Mucosa of descending colon (tissue), 3 donors: Measurements from ENCODE around the gene ZCCHC8. TPM values are rescaled to one million over a fixed set of nuclear protein-coding genes. Genes with fewer than 3 reads are reported as not detected.

Source experiments
- ATAC-seq: fragments of 200-7000 bp; cut with Tn5 transposase; one replicate; pipeline ENCODE4 v1.9.1; 2020; ENCODE audit warnings: mild to moderate bottlenecking, moderate library complexity
- DNase-seq, 3 donors: peaks; one replicate each; pipeline ENCODE4 v3.0.0-alpha.2; 2020
- H3K36me3 ChIP-seq: fragments of 200-600 bp; one replicate; pipeline ENCODE4 v1.8.0; 2021; ENCODE audit warnings: low read depth, mild to moderate bottlenecking
- H3K4me1 ChIP-seq: fragments of 200-600 bp; one replicate; pipeline ENCODE4 v1.8.0; 2021; ENCODE audit warnings: low read depth, mild to moderate bottlenecking
- H3K4me3 ChIP-seq: fragments of 200-600 bp; one replicate; pipeline ENCODE4 v1.8.0; 2021; ENCODE audit warnings: mild to moderate bottlenecking
- H3K9me3 ChIP-seq: fragments of 200-600 bp; one replicate; pipeline ENCODE4 v1.8.0; 2021; ENCODE audit warnings: mild to moderate bottlenecking
- intact Hi-C, 2 donors: fragments of 100-400 bp; cut with DNase I in 1 of 2; cut with micrococcal nuclease in 1 of 2; formaldehyde crosslinking; loops; one replicate each; pipeline versions ENCODE4 v1.11.0 to v1.11.1; 2022; cut with DNase I, micrococcal nuclease
- total RNA-seq, 3 donors: library from RNA; stranded (reverse); fragmentation: NEBNext Ultra II Directional in 2 of 3; extraction: Animal tissue kit (Norgen Biotek cat#: 25700) in 2 of 3; gene quantifications; one replicate each; pipeline versions ENCODE4 v1.2.1 to v1.2.4, GENCODE V29; 2021 to 2023
- TF ChIP-seq, protein P1 (sequence below): fragments of 200-600 bp; IDR thresholded peaks from one replicate; pipeline ENCODE4 v1.8.0; 2022; ENCODE audit warnings: antibody characterized with exemption, mild to moderate bottlenecking
- donor health status: DM: no; HTN: no; CAD: no; lungs with moderate emphysema.
- donor health status: DM: no; HTN: no; CAD: no.
- donor health status: DM: no; HTN: yes; CAD: no.

The ZCCHC8 gene
- total RNA-seq, 3 donors from 2014 or later, result 19.8 to 24.8 (median 23.1) TPM

GRCh38 chr12:122508163-122508562 is 7.4 kb upstream of the ZCCHC8 start:
- TF ChIP-seq, protein P1, sequence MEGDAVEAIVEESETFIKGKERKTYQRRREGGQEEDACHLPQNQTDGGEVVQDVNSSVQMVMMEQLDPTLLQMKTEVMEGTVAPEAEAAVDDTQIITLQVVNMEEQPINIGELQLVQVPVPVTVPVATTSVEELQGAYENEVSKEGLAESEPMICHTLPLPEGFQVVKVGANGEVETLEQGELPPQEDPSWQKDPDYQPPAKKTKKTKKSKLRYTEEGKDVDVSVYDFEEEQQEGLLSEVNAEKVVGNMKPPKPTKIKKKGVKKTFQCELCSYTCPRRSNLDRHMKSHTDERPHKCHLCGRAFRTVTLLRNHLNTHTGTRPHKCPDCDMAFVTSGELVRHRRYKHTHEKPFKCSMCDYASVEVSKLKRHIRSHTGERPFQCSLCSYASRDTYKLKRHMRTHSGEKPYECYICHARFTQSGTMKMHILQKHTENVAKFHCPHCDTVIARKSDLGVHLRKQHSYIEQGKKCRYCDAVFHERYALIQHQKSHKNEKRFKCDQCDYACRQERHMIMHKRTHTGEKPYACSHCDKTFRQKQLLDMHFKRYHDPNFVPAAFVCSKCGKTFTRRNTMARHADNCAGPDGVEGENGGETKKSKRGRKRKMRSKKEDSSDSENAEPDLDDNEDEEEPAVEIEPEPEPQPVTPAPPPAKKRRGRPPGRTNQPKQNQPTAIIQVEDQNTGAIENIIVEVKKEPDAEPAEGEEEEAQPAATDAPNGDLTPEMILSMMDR, result no peak
- Histone ChIP-seq H3K9me3 (no peaks in the 10 kb centered on the region), H3K4me1 (no peaks in the 10 kb centered on the region), H3K36me3 (peaks cover 34% of the 10 kb centered on the region), H3K4me3 (no peak overlapping the region)
- no peak for ATAC-seq
- DNase-seq, result no peak
- intact Hi-C loops, result no loop called here

- Histone ChIP-seq H3K9me3 (no peaks in the 10 kb centered on the region), H3K4me1 (no peaks in the 10 kb centered on the region), H3K36me3 (peaks cover 34% of the 10 kb centered on the region), H3K4me3 (no peak overlapping the region)
- DNase-seq (no peak), ATAC-seq (no peak)
- intact Hi-C loops, result no loop called here
- TF ChIP-seq, protein P1, result no peak
Measured at GRCh38 chr12:122506393-122506938, 5.7 kb upstream of the ZCCHC8 start.

GRCh38 chr12:122505419-122506051 is 4.8 kb upstream of the ZCCHC8 start:
- H3K4me1 ChIP-seq, result no peaks in the 10 kb centered on the region
- intact Hi-C loops, result no loop called here
- TF ChIP-seq, protein P1, result no peak
- H3K9me3 ChIP-seq, result no peaks in the 10 kb centered on the region
- ATAC-seq, result no peak
- peaks cover 26% of the 10 kb centered on the region for H3K36me3 ChIP-seq
- no peak overlapping the region for H3K4me3 ChIP-seq
- DNase-seq, result no peak

GRCh38 chr12:122503783-122504590 is 3.3 kb upstream of the ZCCHC8 start:
- TF ChIP-seq, protein P1, result no peak
- intact Hi-C loops, result no loop called here
- H3K4me1 ChIP-seq, result peaks cover 6% of the 10 kb centered on the region
- H3K4me3 ChIP-seq, result no peak overlapping the region
- peaks cover 22% of the 10 kb centered on the region for H3K36me3 ChIP-seq
- DNase-seq (no peak), ATAC-seq (no peak)
- no peaks in the 10 kb centered on the region for H3K9me3 ChIP-seq

DNA sequence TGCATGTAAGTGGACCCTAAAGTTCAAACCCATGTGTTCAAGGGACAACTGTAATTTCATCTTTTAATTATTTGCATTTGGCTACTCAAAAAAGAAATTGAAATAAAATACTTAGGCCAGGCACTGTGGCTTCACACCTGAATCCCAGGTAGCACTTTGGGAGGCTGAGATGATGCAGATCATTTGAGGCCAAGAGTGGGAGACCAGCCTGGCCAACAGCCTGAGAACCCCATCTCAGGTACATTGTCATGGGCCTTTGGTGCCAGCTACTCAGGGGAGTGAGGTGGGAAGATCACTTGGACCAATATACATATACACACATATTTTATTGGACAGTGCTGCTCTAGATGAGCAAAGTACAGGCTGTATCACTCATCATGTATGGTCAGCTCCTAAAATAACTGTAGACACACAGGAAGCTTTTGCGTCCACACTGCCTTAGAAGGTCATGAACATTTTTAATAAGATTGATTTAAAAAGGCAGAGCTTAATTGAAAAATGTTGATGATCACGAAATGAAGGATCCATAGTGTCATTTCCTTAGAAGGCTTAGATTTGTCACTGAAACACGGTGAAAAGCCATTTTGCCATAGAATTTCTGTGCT is 2.5 kb upstream of the ZCCHC8 start:
- no peak for ATAC-seq
- H3K36me3 ChIP-seq, result peaks cover 22% of the 10 kb centered on the region
- H3K4me3 ChIP-seq, result no peak overlapping the region
- H3K4me1 ChIP-seq, result peaks cover 13% of the 10 kb centered on the region
- DNase-seq, result no peak
- TF ChIP-seq, protein P1, result no peak
- no peaks in the 10 kb centered on the region for H3K9me3 ChIP-seq
- intact Hi-C loops, result no loop called here
